Measurements from ENCODE around the gene SH3BP1. TPM values are rescaled to one million over a fixed set of nuclear protein-coding genes. Genes with fewer than 3 reads are reported as not detected.
"Not testable (repeated sequence)": the region's sequence is repeated elsewhere in the genome, so short reads cannot be mapped to it uniquely, and the experiment has no call there.

The SH3BP1 gene
- total and polyA plus RNA-seq, 4 donors = 14.8 to 20.2 (median 18.0) TPM

GRCh38 chr22:37650463-37651136 lies 11.1 kb downstream of the SH3BP1 start:
- H3K36me3 ChIP-seq (ENCODE audit: control insufficient read depth in 4 of 4, insufficient read depth in 4 of 4, low read length in 4 of 4) = peaks cover 0 to 31% (median 19%) of the 10 kb centered on the region in 4 donors
- no peak for DNase-seq
- 95 to 96% methylated on average over 17 of the region's 17 CpGs for WGBS, 2 donors

GRCh38 chr22:37654563-37655251 lies 15.2 kb downstream of the SH3BP1 start:
- ATAC-seq (ENCODE audit: insufficient read depth, low FRiP score) (no peak), DNase-seq (no peak)
- Histone ChIP-seq H3K9ac (ENCODE audit: insufficient read depth in 1 of 2, low read length in 2 of 2) (no peak overlapping the region), H3K4me1 (ENCODE audit: control insufficient read depth in 5 of 5, insufficient read depth in 5 of 5, low read length in 5 of 5) (peaks cover 4 to 15% (median 7%) of the 10 kb centered on the region in 5 donors), H3K9me3 (ENCODE audit: control insufficient read depth in 4 of 4, insufficient read depth in 3 of 4, low read length in 3 of 4) (no peaks in the 10 kb centered on the region), H3K4me3 (no peak overlapping the region), H3K27me3 (ENCODE audit: control insufficient read depth in 3 of 3, insufficient read depth in 3 of 3, low read length in 2 of 3) (no peaks in the 10 kb centered on the region), H3K27ac (ENCODE audit: low read depth in 1 of 2, low read length in 1 of 2) (no peak overlapping the region), H3K36me3 (ENCODE audit: control insufficient read depth in 4 of 4, insufficient read depth in 4 of 4, low read length in 4 of 4) (peaks cover 0 to 28% (median 12%) of the 10 kb centered on the region in 4 donors)
- WGBS, 2 donors = 90 to 97% methylated on average over 14 of the region's 14 CpGs
- TF ChIP-seq CTCF (IDR thresholded peaks at IDR 0.05; ENCODE audit: control extremely low read depth, extremely low read depth) = no peak

More at GRCh38 chr22:37650463-37651136, 11.1 kb downstream of the SH3BP1 start:
- Histone ChIP-seq H3K9ac (ENCODE audit: insufficient read depth in 1 of 2, low read length in 2 of 2) (no peak overlapping the region), H3K27me3 (ENCODE audit: control insufficient read depth in 3 of 3, insufficient read depth in 3 of 3, low read length in 2 of 3) (no peaks in the 10 kb centered on the region), H3K9me3 (ENCODE audit: control insufficient read depth in 4 of 4, insufficient read depth in 3 of 4, low read length in 3 of 4) (no peaks in the 10 kb centered on the region), H3K27ac (ENCODE audit: low read depth in 1 of 2, low read length in 1 of 2) (no peak overlapping the region), H3K4me1 (ENCODE audit: control insufficient read depth in 5 of 5, insufficient read depth in 5 of 5, low read length in 5 of 5) (no peaks in the 10 kb centered on the region), H3K4me3 (no peak overlapping the region)
- no peak for TF ChIP-seq CTCF (IDR thresholded peaks at IDR 0.05; ENCODE audit: control extremely low read depth, extremely low read depth)
- ATAC-seq (ENCODE audit: insufficient read depth, low FRiP score) = no peak

GRCh38 chr22:37655252-37655563 lies 15.7 kb downstream of the SH3BP1 start:
- Histone ChIP-seq H3K4me3 (no peak overlapping the region), H3K27ac (ENCODE audit: low read depth in 1 of 2, low read length in 1 of 2) (no peak overlapping the region), H3K4me1 (ENCODE audit: control insufficient read depth in 5 of 5, insufficient read depth in 5 of 5, low read length in 5 of 5) (peaks cover 4 to 20% (median 10%) of the 10 kb centered on the region in 5 donors), H3K27me3 (ENCODE audit: control insufficient read depth in 3 of 3, insufficient read depth in 3 of 3, low read length in 2 of 3) (no peaks in the 10 kb centered on the region), H3K36me3 (ENCODE audit: control insufficient read depth in 4 of 4, insufficient read depth in 4 of 4, low read length in 4 of 4) (peaks cover 0 to 23% (median 11%) of the 10 kb centered on the region in 4 donors), H3K9me3 (ENCODE audit: control insufficient read depth in 4 of 4, insufficient read depth in 3 of 4, low read length in 3 of 4) (no peaks in the 10 kb centered on the region), H3K9ac (ENCODE audit: insufficient read depth in 1 of 2, low read length in 2 of 2) (no peak overlapping the region)
- TF ChIP-seq CTCF (IDR thresholded peaks at IDR 0.05; ENCODE audit: control extremely low read depth, extremely low read depth) = no peak
- DNase-seq (no peak), ATAC-seq (ENCODE audit: insufficient read depth, low FRiP score) (no peak)
- WGBS, 2 donors = 92 to 95% methylated on average over 17 of the region's 17 CpGs

- DNase-seq; ATAC-seq (ENCODE audit: insufficient read depth, low FRiP score); H3K9ac ChIP-seq (ENCODE audit: insufficient read depth in 1 of 2, low read length in 2 of 2); H3K36me3 ChIP-seq (ENCODE audit: control insufficient read depth in 4 of 4, insufficient read depth in 4 of 4, low read length in 4 of 4); H3K27me3 ChIP-seq (ENCODE audit: control insufficient read depth in 3 of 3, insufficient read depth in 3 of 3, low read length in 2 of 3); H3K27ac ChIP-seq (ENCODE audit: low read depth in 1 of 2, low read length in 1 of 2); H3K9me3 ChIP-seq (ENCODE audit: control insufficient read depth in 4 of 4, insufficient read depth in 3 of 4, low read length in 3 of 4); H3K4me3 ChIP-seq: not testable (repeated sequence)
- peaks cover 5 to 33% (median 15%) of the 10 kb centered on the region in 5 donors for H3K4me1 ChIP-seq (ENCODE audit: control insufficient read depth in 5 of 5, insufficient read depth in 5 of 5, low read length in 5 of 5)
- WGBS, 2 donors = 95 to 100% methylated on average over 4 of the region's 4 CpGs
Measured at GRCh38 chr22:37656583-37656982, 17.1 kb downstream of the SH3BP1 start.

All from lung (tissue), 12 donors.